PC-9 (cell line): ENCODE measurements around the gene TMEM108. TPM values are rescaled to one million over a fixed set of nuclear protein-coding genes. Genes with fewer than 3 reads are reported as not detected.

ENCODE experiments used
- BruUV-seq: library from RNA; stranded (reverse); fragments of 400-500 nt; replicated peaks from 2 replicates; lab custom pipeline; 2021; lab: Mats Ljungman, UMichigan
- CTCF ChIA-PET: fragments of 300-600 bp; sonication (Branson Sonifier 250); formaldehyde crosslinking; loops from one replicate; lab custom pipeline; 2022; ENCODE audit warnings: antibody characterized with exemption; lab: Charles Lee
- POLR2A ChIA-PET: fragments of 300-600 bp; sonication (Branson Sonifier 250); formaldehyde crosslinking; loops from one replicate; lab custom pipeline; 2022; ENCODE audit warnings: antibody characterized with exemption; ENCODE audit not compliant: unreplicated experiment; lab: Charles Lee
- DNase-seq, 2 experiments: peaks; one replicate each; pipeline versions ENCODE4 v3.0.0 to v3.0.0-alpha.2; 2015 to 2022; ENCODE audit warnings: mixed read lengths in 1 of 2
- H2AFZ ChIP-seq: fragments of 200-600 bp; sonication (generic); 2 replicates; pipeline ENCODE4 v1.8.1; 2017; ENCODE audit warnings: antibody characterized with exemption
- H3F3A ChIP-seq: fragments of 200-600 bp; sonication (generic); 2 replicates; pipeline ENCODE4 v1.8.1; 2017; ENCODE audit warnings: antibody characterized with exemption, mild to moderate bottlenecking, low read depth; ENCODE audit not compliant: insufficient read depth
- H3K27ac ChIP-seq: fragments of 200-600 bp; sonication (generic); 2 replicates; pipeline ENCODE4 v1.6.1; 2016; ENCODE audit warnings: mixed run types
- H3K27me3 ChIP-seq: fragments of 200-600 bp; sonication (generic); 2 replicates; pipeline ENCODE4 v1.6.1; 2016; ENCODE audit warnings: low read depth, mixed run types; ENCODE audit not compliant: insufficient read depth
- H3K36me3 ChIP-seq: fragments of 200-600 bp; sonication (generic); 2 replicates; pipeline ENCODE4 v1.6.1; 2016; ENCODE audit warnings: low read depth, mixed run types
- H3K4me1 ChIP-seq: fragments of 200-600 bp; sonication (generic); replicated peaks from 2 replicates; pipeline ENCODE4 v1.6.1; 2016; ENCODE audit warnings: mixed run types; ENCODE audit not compliant: insufficient read depth
- H3K4me2 ChIP-seq: fragments of 200-600 bp; sonication (generic); 2 replicates; pipeline ENCODE4 v1.6.1; 2017; ENCODE audit warnings: mixed run types
- H3K4me3 ChIP-seq: fragments of 200-600 bp; sonication (generic); 2 replicates; pipeline ENCODE4 v1.6.1; 2016; ENCODE audit warnings: mixed run types
- H3K79me2 ChIP-seq: fragments of 200-600 bp; sonication (generic); 2 replicates; pipeline ENCODE4 v1.6.1; 2017; ENCODE audit warnings: low read depth, mixed run types
- H3K9me2 ChIP-seq: fragments of 200-600 bp; sonication (generic); 2 replicates; pipeline ENCODE4 v1.8.1; 2017; ENCODE audit warnings: mild to moderate bottlenecking; ENCODE audit not compliant: insufficient read depth
- H3K9me3 ChIP-seq: fragments of 200-600 bp; sonication (generic); 2 replicates; pipeline ENCODE4 v1.8.1; 2016; ENCODE audit warnings: low read depth; ENCODE audit not compliant: insufficient read depth
- H4K20me1 ChIP-seq: fragments of 200-600 bp; sonication (generic); 2 replicates; pipeline ENCODE4 v1.8.1; 2017; ENCODE audit not compliant: insufficient read depth
- EZH2 ChIP-seq: fragments of 200-600 bp; sonication (generic); IDR thresholded peaks from 2 replicates; pipeline ENCODE4 v1.8.0; 2017; ENCODE audit warnings: antibody characterized with exemption, low read depth
- intact Hi-C: fragments of 100-400 bp; cut with micrococcal nuclease; formaldehyde crosslinking; loops from one replicate; pipeline ENCODE4 v1.10.0; 2022; ENCODE audit not compliant: unreplicated experiment
- total RNA-seq: library from RNA; stranded (reverse); gene quantifications from 2 replicates; pipeline ENCODE4 v1.2.3, GENCODE V29; 2021
- TF ChIP-seq, protein P1 (sequence below): fragments of 200-600 bp; sonication (generic); conservative IDR thresholded peaks from 2 replicates; pipeline ENCODE4 v1.6.1; 2017; ENCODE audit warnings: mixed run types, antibody characterized with exemption, mild to moderate bottlenecking, moderate library complexity

TMEM108 gene
- total RNA-seq, 1 experiment from 2014 or later, result not detected

- H3K4me2 ChIP-seq, result no peak overlapping the region
- no peak overlapping the region for H2AFZ ChIP-seq
- DNase-seq, result no peak
- no peaks in the 10 kb centered on the region for H3K9me2 ChIP-seq
- CTCF ChIA-PET, result no interaction called here
- H3K79me2 ChIP-seq, result no peaks in the 10 kb centered on the region
- no peaks in the 10 kb centered on the region for H3F3A ChIP-seq
- H3K27ac ChIP-seq, result no peak overlapping the region
- BruUV-seq, result no TSS peak
- no peaks in the 10 kb centered on the region for H3K36me3 ChIP-seq
- no peaks in the 10 kb centered on the region for H4K20me1 ChIP-seq
- H3K27me3 ChIP-seq, result 0 out of 2 replicates have a peak, but pooled peaks cover 4% of the 10 kb centered on the region
- H3K4me1 ChIP-seq, result no peaks in the 10 kb centered on the region
- TF ChIP-seq, protein P1, sequence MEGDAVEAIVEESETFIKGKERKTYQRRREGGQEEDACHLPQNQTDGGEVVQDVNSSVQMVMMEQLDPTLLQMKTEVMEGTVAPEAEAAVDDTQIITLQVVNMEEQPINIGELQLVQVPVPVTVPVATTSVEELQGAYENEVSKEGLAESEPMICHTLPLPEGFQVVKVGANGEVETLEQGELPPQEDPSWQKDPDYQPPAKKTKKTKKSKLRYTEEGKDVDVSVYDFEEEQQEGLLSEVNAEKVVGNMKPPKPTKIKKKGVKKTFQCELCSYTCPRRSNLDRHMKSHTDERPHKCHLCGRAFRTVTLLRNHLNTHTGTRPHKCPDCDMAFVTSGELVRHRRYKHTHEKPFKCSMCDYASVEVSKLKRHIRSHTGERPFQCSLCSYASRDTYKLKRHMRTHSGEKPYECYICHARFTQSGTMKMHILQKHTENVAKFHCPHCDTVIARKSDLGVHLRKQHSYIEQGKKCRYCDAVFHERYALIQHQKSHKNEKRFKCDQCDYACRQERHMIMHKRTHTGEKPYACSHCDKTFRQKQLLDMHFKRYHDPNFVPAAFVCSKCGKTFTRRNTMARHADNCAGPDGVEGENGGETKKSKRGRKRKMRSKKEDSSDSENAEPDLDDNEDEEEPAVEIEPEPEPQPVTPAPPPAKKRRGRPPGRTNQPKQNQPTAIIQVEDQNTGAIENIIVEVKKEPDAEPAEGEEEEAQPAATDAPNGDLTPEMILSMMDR, result no peak
- TF ChIP-seq EZH2, result no peak
- intact Hi-C loops, result no loop called here
- POLR2A ChIA-PET, result no interaction called here
- no peak overlapping the region for H3K4me3 ChIP-seq
- no peaks in the 10 kb centered on the region for H3K9me3 ChIP-seq
Observed at GRCh38 chr3:133238015-133238414, 199.8 kb downstream of the TMEM108 start.

DNA sequence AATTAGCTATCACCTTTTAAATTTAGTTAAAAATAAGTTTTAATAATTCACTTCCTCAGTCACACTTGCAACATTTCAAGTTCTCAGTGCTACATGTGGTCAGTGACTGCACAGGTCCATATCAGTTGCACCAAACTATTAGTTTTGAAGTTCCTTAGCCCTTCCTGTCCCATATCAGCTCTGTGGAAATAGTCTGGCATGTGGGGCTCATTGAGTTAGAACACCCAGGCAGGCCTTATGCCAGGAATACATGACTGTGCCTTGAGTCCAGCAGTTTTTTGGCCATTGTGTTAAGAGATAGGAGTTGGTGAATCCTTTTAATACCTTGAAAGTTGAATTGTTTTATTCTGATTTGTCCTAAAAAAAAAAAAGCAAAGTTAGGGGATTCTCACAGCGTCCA, 207.9 kb downstream of the TMEM108 start:
- no TSS peak for BruUV-seq
- CTCF ChIA-PET, result no interaction called here

DNA sequence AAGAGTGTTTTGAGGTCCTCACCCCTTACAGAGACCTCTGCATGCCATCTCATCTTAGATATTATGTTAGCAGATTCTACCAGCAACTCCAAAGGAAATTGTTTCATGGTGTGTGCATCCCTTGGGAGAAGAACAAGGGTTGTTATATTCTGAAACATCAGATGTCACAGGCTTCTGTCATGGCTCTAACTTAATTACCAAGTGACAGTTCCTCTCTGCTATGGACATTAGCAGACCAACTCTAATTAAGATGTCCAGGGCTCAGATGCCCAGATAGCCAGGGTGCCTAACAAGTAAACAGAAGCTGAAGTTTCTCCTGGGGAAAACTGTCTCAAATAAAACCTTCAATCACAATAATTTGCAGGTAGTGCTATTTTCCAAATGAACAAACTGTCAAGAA, 208.6 kb downstream of the TMEM108 start:
- Histone ChIP-seq H3K4me3 (no peak overlapping the region), H3K4me1 (no peaks in the 10 kb centered on the region), H3K9me3 (no peaks in the 10 kb centered on the region), H3K4me2 (no peak overlapping the region), H3K9me2 (no peaks in the 10 kb centered on the region), H3K27ac (no peak overlapping the region), H3K79me2 (no peaks in the 10 kb centered on the region), H3K27me3 (peaks cover 16% of the 10 kb centered on the region; the same call in 1 of the 2 replicates), H2AFZ (no peak overlapping the region), H4K20me1 (no peaks in the 10 kb centered on the region), H3F3A (no peaks in the 10 kb centered on the region), H3K36me3 (no peaks in the 10 kb centered on the region)
- POLR2A ChIA-PET, result no interaction called here
- CTCF ChIA-PET, result no interaction called here
- no peak for DNase-seq
- TF ChIP-seq, protein P1, result no peak
- no peak for TF ChIP-seq EZH2
- intact Hi-C loops, result no loop called here
- BruUV-seq, result no TSS peak

More for the DNA sequence above, 207.9 kb downstream of the TMEM108 start:
- intact Hi-C loops, result no loop called here
- H3K27me3 ChIP-seq, result peaks cover 16% of the 10 kb centered on the region; the same call in 1 of the 2 replicates
- DNase-seq, result no peak
- H3K4me1 ChIP-seq, result no peaks in the 10 kb centered on the region
- POLR2A ChIA-PET, result no interaction called here
- H3K27ac ChIP-seq, result no peak overlapping the region
- H2AFZ ChIP-seq, result no peak overlapping the region
- H3K9me2 ChIP-seq, result no peaks in the 10 kb centered on the region
- H3K4me3 ChIP-seq, result no peak overlapping the region
- H3K79me2 ChIP-seq, result no peaks in the 10 kb centered on the region
- no peak for TF ChIP-seq EZH2
- TF ChIP-seq, protein P1, result no peak
- no peaks in the 10 kb centered on the region for H3F3A ChIP-seq
- H3K36me3 ChIP-seq, result no peaks in the 10 kb centered on the region
- no peak overlapping the region for H3K4me2 ChIP-seq
- no peaks in the 10 kb centered on the region for H3K9me3 ChIP-seq
- no peaks in the 10 kb centered on the region for H4K20me1 ChIP-seq
